Activated CD4-positive, CD25-positive, alpha-beta regulatory T cell treated with anti-CD3 and anti-CD28 coated beads, Interleukin-2, amount 50 U/mL, for 72 hours (primary cell): Measurements from ENCODE around the gene RTL1.

Experiments used
- DNase-seq: peaks from one replicate; pipeline ENCODE4 v3.0.0; 2021

Gene RTL1

DNA sequence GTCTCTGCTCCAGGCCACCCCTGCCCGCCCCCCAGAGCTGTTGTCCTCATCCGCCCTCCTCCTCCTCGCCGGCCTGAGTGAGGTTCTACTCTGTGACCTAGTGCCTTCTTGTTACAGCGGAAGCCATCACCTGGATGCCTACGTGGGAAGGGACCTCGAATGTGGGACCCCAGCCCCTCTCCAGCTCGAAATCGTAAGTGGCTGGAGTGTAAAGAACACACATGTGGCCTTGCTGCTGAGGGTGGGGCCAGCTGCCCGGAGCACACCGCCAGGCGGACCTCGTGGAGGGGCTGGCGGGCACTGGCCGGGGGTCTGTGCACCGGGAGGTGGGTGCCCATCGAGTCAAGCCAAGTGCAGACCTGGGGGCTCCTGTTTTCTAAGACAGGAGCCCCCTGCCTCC is 58.2 kb downstream of the RTL1 start:
- DNase-seq = no peak

DNA sequence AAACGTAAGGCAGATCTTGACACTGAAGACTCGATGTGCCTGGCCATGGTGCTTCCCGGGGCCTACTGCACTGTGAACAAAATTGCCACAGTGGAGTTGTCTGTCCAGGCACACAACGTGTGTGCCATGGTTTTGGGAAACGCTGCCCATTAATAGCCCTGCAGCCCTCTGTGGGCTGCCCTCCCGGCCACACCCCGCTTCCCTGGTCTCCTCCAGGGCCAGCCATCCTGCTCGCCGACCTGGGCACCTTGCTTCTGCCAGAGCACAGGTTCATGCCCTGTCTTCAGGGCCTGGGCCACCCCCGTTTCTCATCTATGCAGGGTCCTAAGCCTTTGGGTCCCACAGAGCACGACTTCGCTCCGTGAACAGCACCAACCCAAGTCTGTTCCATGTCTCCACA is 58.7 kb downstream of the RTL1 start:
- DNase-seq = no peak

DNA sequence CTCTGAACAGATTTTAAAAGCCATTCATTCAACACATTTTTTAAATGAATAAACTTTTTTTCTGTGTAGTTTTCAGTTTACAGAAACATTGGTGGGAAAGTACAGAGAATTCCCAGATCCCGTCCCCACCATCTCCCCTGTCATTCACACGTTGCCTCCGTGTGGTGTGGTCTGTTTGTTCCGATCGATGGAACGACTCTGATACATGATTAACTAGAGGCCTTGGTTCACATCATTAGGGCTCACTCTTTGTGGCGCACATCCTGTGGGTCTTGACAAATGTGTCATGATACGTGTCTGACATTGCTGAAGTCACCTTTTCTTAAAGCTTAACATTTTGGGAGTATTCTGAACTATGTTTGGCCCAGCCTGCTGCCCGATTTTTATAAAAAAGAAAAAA is 59.1 kb downstream of the RTL1 start:
- DNase-seq = no peak

DNA sequence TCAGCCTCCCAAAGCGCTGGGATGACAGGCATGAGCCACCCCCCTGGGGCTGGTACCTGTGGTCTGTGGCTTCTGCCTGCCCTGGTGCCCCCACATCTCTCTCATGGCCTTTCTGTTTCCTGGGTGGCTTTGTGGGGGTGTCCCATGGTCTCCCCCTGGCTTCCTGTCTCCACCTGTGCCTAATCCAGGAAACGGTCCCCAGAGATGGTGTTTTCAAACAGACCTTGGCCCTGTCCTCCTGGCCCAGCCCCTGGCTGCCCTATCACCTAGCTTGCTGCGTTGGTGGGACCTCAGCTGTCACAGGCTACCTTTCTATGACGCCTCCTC is 59.5 kb downstream of the RTL1 start:
- no peak for DNase-seq

DNA sequence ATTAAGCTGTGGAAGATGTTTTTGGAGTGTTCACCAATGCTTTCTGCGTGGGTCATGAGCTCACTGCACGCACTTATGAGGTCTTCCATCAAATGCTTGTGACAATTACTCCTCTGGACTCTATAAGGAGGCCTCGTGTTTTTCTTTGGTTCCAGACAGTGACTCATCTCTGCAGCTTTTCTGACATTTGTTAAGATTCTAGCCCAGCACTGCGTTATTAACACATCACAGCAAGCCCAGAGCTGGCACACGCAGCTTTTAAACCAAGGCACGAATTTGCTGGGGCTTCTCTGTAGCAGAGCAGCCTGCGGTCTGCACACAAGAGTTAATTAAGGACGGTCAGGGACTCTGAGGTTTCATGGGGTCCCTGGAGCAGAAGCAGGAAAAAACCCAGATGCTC is 60.7 kb downstream of the RTL1 start:
- no peak for DNase-seq

DNA sequence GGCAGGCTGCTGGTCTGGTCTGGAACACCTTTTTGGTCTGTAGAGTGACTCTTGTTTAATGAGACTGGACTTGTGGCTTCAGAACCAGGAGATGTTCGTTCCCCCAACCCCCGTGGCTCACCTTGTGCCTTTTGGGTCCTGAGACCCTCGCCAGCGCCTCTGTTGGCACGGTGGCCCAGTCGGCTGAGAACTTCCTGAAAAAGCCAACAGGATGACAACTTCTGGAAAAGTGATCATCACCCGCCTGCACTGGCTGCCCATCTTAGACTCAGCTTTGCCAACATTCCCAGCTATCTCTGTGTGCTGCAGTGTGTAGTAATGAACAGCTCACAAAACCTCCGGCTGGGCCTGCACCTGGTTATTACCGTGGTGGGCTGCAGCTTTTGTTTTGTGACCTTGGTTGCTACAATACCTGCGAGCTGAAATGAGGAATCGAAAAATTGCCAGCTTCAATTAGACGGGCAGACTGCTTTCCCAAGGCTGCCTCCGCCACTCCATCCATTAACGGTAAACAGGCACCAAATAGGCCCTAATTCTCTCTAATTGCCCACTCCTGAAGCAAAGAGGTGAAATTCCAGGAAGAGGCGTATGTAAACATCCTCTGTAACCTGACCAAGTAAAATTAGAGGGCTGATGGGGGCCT is 61.6 kb downstream of the RTL1 start:
- no peak for DNase-seq

DNA sequence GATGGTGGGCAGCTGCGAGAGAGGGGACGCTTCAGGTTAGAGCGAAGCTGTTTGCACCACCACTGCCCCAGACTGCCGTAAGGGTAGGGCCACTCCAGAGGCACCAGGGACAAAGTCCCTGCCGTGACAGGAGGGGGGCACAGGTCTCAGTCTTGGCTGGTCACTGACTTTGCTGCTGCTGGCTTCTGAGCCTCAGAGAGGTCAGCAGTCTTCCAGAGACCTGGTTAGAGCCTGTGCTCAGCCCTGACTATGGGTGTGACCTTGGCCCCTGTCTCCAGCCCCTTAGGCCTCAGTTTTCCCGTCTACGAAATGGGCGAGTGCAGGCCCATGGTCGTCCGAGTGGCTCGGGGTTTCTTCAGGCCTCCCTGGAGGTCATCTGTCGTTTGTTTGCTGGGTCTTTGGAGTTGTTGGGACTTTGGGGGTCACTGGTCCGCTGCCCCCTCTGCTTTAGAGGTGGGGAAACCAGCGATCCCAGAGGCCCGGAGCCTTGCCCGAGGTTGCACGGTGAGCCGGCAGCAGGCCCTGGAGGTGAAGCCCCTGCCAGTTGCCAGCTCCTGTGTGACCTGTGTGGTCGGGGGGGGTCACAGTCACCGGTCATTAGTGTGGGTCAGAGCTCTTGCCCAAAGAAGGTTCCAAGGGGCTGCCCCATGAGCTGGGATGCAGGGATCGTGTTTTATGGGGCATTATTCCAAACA is 62.3 kb downstream of the RTL1 start:
- no peak for DNase-seq

DNA sequence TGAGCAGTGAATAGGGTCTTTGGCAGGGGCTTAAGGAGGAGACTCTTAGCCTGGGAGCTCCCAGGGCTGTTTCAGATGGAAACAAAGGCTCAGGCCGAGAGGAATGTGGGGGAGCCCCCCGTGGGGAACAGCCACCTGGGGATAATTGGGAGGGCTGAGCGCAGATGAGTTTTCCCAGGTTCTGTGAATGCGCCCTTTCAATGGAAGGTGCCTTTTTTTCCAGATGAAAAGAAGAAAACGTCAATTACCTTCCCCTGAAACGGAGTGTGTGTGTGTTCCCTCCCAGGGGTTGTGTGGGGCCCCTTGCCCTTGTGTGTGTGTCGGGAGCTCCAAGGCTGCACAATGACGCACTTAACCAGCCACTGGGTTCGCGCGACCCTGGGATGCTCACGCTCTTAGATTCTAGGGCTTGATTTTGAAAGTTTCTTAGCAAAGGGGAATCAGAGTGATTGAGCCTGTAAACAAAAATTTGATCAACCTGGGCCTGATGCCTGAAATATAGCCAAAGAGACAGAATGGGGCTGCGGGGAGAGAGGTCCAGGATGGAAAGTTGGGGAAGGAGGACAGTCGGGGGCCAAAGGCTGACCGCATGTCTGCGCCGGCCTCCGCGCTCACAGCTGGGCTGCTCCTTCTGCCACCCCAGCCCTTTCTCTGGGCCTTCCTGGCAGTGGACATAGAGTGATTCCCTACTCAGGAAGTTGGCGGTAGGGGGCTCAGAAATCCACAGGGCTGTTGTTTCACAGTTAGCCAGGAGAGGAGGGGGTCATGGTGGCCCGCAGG is 63.0 kb downstream of the RTL1 start:
- DNase-seq = no peak

DNA sequence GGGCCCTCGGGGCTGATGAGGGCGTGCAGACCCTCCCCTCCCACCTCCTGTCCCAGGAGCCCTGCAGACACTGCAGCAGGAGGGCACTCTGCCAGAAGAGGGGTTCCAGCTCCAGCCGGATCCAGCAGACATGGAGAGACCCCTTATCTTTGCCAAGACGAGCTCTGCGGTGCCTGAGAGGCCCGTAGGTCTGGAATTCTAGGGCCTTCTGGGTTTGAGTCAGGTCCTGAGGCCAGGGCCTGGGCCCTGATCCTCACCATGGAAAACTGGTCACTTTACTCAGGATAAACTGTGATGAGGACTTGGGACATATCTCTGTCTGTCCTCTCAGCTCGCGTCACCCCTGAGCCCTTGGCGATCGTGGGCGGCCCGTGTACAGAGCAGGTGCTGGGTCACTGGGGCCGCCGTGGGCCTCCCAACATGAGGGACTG is 63.8 kb downstream of the RTL1 start:
- no peak for DNase-seq

DNA sequence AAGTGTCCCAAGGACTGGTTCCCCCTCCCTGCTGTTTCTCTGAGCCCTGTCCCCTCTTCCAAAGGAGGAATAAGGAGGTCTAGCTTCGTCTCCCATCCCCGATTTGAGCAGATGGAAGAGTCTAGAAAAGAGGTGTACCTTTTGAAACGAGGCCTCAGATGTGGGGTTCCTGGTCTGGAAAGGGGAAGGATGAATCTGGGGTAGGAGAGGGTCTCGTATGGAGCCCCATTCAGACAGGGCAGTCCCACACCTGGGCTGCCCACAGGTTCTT is 64.3 kb downstream of the RTL1 start:
- no peak for DNase-seq

DNA sequence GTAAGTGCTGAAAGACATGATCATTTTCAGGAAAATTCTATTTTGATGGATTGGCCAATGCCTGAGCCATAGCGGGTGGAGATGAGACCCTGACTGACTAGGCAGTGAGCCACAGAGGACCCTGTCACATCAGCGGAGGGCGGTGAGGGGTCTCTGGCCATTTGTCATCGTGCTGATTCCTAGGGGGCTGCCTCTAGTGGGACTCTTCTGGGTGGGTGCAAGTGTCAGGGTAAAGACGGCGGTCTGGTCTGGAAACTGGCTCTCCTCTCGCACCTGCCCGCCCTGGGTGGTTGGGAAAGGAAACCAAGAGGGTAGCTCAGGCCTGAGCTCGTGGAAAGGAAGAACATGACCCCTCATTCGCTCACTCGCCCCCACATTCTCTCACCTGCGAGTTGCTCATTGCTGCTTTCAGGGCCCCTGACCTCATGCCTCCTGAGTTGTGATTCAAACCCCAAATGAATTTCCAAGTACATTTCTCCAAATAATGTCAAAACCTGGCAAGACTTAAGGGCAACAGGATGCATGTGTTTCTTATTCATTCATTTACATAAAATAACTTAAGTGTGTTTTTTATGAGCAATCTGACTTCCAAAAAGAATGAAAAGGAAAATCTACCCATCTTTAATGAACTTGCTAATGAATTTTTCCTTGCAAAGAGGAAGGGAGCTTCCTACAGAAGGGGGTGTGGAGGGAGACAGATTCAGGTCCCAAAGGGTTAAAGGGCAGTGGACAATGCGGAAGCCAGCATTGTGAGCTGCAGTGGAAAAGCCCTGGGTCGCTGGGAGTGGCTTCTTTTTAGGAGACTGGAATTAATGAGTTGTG is 64.8 kb downstream of the RTL1 start:
- DNase-seq = no peak

DNA sequence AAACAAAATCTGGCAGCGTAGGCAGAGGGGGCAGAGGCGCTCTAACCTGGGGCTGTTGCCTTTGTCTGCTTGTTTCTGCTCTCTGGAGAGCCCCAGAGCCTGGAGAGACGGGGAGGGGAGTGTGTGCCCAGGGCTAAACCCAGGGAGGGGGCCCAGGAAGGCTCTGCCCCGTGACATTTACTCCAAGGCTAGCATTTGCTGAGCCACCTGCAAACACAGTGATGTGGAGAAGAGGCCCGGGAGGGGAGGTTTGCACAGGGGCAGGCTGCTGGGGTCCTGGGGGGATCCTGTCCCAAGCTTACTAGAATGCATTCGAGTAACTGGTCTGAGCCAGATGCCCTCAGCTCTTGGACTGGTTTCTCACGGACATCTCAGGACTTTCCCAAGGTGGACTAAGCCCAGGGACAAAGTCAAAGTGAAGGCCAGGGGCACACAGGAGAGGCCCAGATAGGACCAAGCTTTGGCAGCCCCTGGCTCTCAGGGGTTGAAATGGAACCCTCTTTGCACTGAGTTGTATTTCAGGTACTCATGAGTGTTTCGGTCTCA is 65.6 kb downstream of the RTL1 start:
- no peak for DNase-seq

DNA sequence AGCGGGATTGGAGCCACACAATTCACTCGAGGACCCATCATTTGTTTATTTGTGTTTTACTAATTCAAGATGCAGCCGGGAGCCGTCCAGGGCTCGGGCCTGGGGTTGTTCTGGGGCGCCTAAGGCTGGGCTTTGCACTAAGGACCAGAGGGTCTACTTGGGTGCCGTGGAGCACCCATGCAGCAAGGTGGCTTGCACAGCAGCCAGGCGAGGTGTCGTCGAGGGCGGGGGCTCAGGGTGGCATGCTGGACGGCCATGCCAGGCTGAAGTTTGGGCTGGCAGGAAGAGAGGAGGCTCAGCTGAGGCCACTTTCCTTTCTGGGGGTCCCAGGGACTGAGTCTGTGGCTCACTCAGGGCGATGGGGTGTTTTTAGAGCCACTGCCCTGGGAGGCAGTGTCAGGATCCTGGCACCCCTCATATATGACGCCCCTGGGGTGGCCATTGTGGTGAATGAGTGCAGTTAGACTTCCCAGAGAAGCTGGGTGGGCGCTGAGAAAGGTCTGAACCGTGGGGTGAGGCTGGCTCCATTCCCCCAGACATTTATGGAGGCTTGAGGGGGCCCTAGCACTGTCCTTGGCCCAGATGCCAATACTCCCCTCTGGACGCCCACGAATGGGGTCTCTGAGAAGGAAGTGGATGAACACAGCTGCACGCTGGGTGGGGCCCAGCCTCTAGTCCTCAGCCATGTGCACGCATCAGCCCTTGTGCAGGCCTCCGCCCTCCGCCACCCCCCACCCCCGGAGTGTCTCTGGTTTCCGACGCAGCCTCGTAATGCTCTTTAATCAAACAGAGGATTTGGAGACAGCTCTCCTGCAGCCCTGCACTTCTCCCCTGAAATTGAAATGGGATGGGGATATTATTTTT is 66.3 kb downstream of the RTL1 start:
- DNase-seq = no peak

DNA sequence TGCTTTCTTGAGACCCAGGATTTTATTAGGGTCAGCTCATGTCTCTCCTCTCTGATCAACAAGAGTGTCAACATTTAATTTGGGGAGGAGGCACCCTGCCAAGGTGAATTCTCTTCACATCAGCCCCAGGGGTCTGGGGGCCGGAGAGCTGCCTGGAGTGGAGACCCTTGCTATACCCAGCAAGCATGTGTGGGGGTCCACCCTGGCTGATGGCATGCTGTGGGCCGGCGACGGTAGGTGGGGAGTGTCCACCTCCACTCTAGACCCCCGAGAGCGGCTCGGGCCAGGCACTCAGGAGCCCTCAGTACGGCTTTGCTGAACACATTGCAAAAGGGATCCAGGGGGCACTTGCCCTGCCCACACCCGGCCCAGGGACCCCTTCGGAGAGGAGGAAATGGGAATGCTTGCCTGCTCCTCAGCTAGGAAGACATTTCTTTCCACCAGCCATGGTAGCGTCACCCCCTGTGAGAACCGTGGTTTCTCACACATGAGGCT is 67.2 kb downstream of the RTL1 start:
- DNase-seq = no peak

DNA sequence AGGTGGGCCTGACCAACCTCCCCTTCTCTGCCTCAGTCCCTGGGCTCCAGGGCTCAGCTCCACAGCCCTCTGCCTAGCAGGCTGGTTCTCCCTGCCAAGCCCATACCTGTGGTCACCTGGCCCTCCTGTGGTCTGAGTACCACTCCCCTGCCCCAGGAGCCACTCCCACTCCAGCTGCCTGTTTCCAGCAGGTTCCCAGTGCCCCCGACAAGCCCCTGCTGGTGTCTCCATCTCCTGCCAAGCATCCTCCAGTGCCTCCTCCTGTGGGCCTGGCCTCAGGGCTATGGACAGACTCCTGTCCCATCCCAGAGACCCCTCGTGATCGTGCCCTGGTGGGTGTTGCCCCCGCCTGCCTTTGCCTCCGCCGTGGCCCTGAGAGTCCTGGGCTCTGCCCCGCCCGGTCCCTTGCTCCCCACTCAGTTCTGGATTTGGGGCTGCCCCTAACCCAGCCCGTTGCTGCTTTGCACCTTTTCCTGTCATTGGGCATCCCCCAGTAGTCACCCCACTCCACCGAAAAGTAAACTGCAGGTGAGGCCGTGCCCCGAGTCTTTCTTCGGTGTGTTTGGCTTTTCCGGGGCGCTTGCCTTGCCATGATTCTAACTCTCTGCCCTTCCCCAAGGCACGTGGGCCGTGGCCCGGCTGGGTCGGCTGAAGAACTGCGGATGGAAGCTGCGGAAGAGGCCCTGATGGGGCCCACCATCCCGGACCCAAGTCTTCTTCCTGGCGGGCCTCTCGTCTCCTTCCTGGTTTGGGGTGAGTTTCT is 67.8 kb downstream of the RTL1 start:
- DNase-seq = no peak

DNA sequence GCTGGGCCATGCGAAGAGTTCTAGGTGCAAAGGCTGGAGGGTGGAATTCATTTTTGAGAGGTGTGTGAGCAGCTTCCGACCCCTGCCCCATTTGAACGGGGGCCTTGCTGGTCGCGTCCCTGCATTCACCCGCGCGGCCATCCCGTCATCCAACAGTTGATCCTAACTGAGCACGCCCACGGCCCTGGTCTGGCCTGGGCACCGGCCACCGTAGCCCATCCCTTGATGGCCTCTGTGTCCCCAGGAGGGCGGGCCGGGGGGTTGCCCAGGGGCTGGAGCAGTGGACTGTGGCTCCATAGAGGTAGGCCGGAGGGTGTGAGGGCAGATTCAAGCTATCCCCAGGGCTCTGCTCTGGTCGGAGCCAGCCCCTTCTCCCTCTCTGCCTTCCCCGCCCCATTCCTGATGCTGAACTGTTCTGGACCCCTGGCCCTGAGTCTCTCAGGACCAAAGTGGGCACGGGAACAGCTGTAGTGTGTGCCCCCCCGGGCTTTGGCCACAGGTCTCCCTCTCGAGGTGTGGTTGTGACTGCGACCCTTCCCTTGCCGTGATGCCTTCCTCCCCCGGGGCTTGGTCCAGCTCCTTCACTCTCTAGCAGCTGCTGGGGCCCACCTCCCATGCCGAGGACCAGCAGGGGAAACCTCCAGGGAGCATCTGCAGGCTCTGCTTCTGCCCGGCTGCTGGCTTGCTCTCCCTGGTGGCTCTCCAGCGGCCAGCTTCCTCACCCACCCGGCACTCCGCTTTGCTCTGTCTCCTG is 68.6 kb downstream of the RTL1 start:
- no peak for DNase-seq

DNA sequence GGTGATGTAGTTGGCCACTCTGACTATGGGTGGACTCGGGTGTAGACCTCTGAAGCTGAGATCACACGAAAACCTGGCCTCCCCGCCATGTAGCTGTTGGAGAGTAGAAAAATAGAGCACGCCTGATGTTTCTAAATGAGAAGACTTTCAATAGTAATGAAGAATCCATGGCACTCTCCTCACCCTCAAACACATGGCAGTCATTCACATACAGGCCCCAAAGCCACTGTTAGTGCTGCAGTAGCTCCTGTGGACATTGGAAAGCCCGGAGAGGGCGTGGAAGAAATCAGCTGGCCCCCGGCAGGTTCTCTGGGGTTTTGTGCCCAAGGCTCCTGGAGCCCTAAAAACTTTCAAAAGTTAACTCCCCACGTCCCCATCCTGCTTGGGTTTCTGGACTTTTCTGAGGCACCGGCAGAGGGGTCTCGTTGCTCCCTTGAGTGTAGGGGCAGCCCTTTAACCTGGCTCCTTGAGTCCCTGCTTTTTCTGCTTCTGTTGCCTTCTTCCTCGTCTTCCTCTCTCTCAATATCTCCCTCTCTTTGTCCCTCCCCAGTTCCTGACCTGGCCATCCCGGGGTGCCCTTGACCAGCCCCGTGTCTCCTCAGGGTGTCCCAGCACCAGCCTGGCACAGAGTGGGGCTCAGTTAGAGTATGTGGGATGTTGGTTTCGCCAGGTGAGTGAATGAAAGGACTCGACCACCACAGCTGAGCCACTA is 69.3 kb downstream of the RTL1 start:
- no peak for DNase-seq

DNA sequence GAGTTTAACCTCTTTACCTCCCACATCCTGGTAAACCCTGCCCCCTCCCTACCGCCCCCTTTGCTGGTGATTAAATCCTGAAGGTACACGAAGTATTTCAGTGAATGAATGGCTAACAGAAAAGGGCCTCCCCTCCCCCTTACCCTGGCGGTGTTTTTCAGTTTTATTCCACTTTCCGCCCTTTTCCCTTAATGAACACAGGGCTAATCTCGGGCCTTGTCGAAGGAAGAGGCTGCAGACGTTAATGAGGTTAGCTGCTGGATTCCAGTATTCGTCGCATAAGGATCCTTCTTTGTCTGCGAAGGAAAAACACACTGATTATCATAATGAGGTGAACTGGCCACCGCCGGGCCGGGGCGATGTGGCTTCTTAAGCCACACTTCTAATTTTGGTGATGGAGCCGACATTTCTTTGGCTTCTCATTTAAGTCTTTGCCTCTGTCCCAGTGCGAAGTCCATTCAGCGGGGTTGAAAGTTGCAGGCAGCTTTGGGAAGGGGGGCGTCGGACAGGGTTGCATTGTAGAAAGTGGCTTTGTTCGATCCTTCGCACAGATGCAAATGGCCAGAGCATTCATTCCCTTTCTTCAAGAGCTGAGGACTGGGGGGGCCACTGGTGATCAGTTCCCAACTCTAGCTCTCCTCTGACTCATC is 71.1 kb downstream of the RTL1 start:
- no peak for DNase-seq

DNA sequence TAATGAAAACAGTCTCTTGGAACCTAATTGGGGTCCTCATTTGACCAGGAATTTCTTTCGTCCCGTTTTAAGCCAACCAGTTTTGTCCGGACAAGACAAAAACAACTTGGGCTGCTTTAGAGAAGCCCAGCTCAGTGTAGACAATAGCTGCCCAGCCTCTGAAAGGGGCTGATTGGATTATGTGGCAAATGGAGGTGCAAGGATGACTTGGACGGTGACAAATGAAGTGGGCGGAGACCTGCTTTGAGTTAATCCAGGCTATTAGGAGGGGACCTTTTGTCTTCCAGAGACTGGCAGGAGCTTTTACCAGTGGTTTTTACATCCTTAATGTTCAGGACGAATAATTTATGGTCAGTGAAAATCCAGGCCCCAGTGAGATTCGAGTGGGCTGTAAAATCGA is 72.8 kb downstream of the RTL1 start:
- DNase-seq = no peak
